Tibial nerve (tissue), 3 donors: Measurements from ENCODE around the gene AVP.

Source experiments
- POLR2A ChIP-seq, 2 donors: fragments of 450-650 bp; IDR thresholded peaks; one replicate each; pipeline ENCODE4 v1.6.1; 2017; ENCODE audit warnings: antibody characterized with exemption in 2 of 2, mild to moderate bottlenecking in 2 of 2, moderate library complexity in 2 of 2
- TF ChIP-seq, protein P1 (sequence below), 5 experiments: fragments of 200-600 bp in 3 of 5; fragments of 450-650 bp in 2 of 5; sonication (generic) in 3 of 5; IDR thresholded peaks; one replicate each; pipeline ENCODE4 v1.5.1; 2016 to 2019; ENCODE audit warnings: antibody characterized with exemption in 5 of 5, mild to moderate bottlenecking in 3 of 5, moderate library complexity in 2 of 5

DNA sequence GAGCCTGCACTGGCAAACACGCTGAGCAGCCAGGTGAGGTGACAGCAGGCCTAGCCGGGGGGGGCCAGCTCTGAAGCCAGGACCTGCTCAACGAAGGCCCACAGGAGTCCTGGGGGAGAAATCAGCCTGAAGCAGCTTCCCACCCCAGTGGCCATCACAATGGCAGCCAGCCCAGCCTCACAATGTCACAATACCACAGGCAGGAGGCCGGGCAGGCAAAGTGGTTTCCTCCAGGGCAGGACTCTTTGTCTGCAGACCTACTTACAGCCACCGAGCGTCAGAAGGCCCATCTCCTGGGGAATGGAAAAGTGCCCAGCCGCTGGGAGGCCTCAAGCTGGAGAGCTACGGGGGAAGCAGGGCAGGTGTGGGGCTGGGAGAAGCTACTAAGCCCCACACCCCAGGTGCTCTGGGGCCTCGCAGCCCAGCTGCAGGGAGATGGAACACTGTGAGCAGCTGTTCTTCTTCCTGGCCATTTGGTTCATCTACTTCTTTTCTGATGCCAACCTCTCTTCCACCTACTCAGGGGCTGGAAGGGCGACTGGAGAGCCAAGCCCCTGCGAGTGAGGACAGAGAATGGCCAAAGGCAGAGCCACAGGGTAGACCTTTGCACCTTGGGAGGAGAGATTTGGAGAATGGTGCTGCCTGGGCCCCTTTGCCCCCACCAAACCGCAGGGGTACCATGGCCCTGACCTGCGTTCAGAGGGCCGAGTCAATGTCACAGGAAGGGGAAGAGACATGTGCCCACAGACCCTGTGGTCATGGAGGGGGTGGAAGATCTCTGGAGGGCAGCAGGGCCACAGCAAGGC lies 22.3 kb upstream of the AVP start:
- TF ChIP-seq, protein P1, sequence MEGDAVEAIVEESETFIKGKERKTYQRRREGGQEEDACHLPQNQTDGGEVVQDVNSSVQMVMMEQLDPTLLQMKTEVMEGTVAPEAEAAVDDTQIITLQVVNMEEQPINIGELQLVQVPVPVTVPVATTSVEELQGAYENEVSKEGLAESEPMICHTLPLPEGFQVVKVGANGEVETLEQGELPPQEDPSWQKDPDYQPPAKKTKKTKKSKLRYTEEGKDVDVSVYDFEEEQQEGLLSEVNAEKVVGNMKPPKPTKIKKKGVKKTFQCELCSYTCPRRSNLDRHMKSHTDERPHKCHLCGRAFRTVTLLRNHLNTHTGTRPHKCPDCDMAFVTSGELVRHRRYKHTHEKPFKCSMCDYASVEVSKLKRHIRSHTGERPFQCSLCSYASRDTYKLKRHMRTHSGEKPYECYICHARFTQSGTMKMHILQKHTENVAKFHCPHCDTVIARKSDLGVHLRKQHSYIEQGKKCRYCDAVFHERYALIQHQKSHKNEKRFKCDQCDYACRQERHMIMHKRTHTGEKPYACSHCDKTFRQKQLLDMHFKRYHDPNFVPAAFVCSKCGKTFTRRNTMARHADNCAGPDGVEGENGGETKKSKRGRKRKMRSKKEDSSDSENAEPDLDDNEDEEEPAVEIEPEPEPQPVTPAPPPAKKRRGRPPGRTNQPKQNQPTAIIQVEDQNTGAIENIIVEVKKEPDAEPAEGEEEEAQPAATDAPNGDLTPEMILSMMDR (IDR thresholded peaks at IDR 0.05): no peak
- no peak for TF ChIP-seq POLR2A (IDR thresholded peaks at IDR 0.05)
